NCI-H2196 (cell line): ENCODE results near the gene ATP5PB.

ENCODE experiments used
- DNase-seq: peaks from one replicate; lab custom pipeline; 2025; ENCODE audit not compliant: unreplicated experiment; lab: John Stamatoyannopoulos, UW

The ATP5PB gene

GRCh38 chr1:111505641-111506119, 56.4 kb downstream of the ATP5PB start:
- no peak for DNase-seq

GRCh38 chr1:111506561-111506960, 57.3 kb downstream of the ATP5PB start:
- DNase-seq, result no peak

- no peak for DNase-seq
Measured at GRCh38 chr1:111507411-111508201, 58.3 kb downstream of the ATP5PB start.

- DNase-seq, result no peak
Measured at GRCh38 chr1:111509997-111510375, 60.7 kb downstream of the ATP5PB start.

GRCh38 chr1:111511370-111511769, 62.1 kb downstream of the ATP5PB start:
- DNase-seq, result no peak
